Effector CD4-positive, alpha-beta T cell (primary cell): Measurements from ENCODE around the gene FBXO47.
"Not testable (repeated sequence)": the region's sequence is repeated elsewhere in the genome, so short reads cannot be mapped to it uniquely, and the experiment has no call there.

Experiments
- DNase-seq: peaks from one replicate; pipeline ENCODE4 v3.0.0-alpha.2; 2020

The FBXO47 gene

DNA sequence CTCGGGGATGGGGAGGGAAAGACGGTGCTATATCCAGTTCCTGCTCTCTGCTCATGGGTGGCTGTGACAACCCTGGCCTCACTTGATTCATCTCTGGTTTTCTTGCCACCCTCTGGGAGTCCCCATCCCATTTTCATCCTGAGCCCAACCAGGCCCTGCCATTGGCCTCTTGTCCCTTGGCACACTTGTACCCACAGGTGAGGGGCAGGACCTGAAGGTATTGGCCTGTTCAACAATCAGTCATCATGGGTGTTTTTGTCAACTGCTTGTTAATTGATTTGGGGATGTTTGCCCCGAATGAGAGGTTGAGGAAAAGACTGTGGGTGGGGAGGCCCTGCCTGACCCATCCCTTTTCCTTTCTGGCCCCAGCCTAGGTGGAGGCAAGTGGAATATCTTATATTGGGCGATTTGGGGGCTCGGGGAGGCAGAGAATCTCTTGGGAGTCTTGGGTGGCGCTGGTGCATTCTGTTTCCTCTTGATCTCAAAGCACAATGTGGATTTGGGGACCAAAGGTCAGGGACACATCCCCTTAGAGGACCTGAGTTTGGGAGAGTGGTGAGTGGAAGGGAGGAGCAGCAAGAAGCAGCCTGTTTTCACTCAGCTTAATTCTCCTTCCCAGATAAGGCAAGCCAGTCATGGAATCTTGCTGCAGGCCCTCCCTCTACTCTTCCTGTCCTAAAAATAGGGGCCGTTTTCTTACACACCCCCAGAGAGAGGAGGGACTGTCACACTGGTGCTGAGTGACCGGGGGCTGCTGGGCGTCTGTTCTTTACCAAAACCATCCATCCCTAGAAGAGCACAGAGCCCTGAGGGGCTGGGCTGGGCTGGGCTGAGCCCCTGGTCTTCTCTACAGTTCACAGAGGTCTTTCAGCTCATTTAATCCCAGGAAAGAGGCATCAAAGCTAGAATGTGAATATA, 46.6 kb downstream of the FBXO47 start:
- DNase-seq: no peak

- no peak for DNase-seq
Observed at GRCh38 chr17:38919316-38920078, 47.7 kb downstream of the FBXO47 start.

GRCh38 chr17:38918916-38919315, 48.3 kb downstream of the FBXO47 start:
- no peak for DNase-seq

- DNase-seq: no peak
Observed at GRCh38 chr17:38918129-38918913, 48.9 kb downstream of the FBXO47 start.

- DNase-seq: no peak
Observed at GRCh38 chr17:38917259-38917658, 49.9 kb downstream of the FBXO47 start.

DNA sequence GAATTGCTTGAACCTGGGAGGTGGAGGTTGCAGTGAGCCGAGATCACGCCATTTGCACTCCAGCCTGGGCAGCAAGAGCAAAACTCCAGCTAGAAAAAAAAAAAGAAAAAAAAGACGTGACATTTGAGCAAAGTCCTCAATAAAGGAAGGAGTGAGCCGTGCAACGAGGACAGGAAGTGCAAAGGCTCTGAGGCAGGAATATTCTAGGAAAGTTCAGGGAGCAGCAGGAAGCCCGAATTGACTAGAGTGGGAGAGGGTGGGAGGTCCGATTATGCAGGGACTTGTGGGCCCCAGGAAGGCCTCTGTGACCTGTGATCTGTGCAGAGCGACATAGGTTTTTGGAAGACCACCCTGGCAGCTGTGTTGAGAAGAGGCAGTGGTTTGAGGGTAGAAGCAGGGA, 50.4 kb downstream of the FBXO47 start:
- no peak for DNase-seq

- no peak for DNase-seq
Observed at GRCh38 chr17:38915639-38915995, 51.6 kb downstream of the FBXO47 start.

DNA sequence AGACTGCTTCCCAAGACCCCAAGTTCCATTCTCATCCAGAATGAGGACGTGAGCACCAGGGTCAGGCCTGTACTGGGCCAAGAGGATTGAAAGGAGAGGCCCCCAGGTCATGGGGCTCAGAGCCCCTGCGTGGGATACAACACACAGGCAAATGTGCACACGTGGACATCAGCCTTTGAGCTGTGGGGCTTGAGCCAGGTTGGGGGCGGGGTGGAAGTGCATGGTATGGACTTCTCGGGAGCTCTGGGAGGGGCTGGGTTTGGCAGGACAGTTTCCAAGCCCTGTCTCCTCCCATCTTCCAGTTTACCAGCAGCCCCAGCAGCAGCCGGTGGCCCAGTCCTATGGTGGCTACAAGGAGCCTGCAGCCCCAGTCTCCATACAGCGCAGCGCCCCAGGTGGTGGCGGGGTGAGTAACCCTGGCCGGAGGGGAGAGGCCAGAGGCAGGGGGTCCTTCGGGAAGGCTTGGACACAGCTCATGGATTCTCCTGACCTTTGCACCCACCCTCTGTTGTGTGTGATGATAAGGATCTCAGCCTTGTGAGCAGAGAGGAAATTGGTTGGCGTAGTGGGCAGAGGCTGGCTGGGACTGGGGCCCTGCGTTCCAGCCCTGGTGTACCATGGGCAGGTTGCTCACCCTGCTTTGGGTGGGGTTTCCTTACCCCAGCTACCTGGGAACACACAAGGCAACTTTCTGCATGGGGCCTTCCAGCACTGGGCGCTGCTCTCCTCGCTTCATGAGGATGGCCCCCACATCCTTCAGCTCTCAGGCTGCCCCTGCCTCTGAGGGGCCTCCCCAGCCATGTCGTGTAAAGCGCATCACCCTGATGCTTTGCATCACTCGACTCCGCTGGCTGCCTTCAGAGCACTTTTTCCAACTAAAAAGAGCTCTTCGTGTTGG, 52.2 kb downstream of the FBXO47 start:
- no peak for DNase-seq

DNA sequence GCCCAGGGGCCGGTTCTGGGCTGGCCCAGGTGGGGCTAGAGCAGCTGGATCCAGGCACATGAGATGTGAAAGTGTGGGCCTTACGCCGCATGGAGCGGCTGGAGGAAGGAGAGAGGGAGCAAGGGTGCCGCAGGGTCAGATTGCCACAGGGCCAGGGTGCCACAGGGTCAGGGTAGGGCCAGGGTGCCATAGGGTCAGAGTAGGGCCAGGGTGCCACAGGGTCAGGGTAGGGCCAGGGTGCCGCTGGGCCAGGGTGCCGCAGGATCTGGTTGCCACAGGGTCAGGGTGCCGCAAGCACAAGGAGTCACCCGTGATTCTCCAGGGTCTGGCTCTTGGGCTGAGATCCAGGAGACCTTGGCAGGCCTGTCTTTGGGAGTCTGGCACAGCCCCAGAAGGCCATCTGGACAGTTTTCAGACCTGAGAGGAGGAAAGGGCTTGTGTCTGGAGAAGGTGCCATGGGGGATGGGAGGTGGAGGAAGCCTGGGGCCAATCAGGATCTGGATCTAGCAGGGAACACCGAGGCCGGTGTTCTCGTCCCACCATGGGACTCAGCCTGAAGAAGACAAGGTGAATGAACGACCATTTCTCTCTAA, 54.9 kb downstream of the FBXO47 start:
- DNase-seq: no peak

DNA sequence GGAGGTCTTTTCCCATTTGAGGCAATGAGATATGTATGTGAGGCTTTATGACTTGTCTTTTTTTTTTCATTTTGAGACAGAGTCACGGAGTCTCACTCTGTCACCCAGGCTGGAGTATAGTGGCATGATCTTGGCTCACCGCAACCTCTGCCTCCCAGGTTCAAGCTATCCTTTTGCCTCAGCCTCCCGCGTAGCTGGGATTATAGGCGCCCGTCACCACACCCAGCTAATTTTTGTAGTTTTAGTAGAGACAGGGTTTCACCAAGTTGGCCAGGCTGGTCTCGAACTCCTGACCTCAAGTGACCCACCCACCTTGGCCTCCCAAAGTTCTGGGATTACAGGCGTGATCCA, 55.5 kb downstream of the FBXO47 start:
- DNase-seq: not testable (repeated sequence)

DNA sequence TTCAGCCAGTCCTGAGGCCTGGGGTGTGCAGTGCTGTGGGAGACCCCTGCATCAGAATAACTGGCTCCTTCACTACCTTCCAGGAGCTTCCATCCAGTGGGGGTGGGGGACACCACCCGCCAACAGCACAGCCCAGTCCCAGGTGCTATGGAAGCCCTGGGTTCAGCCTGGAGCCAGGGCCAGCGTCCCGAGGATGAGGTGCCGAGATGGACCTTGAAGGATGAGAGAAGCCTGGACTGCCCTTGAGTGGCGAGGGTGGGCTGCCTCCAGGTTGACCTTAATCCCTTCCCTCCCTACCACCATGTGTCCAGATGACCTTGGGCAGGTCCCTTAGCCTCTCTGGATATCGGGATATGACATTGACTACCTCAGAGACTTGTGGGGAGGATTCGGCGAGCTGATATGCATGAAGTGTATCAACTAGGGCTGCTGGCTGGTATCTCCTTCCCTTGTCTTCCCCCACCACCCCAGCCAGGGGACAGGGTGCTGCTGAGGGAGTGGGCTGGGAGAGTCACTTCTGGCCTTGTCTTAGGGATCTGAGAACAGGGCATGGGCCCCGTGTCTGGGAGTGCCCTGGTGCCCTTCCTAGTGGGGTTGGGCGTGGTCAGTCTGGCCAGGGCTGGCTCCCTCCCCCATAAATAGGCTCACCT, 56.0 kb downstream of the FBXO47 start:
- no peak for DNase-seq

GRCh38 chr17:38910325-38910724, 56.9 kb downstream of the FBXO47 start:
- DNase-seq: no peak

GRCh38 chr17:38908676-38909181, 58.5 kb downstream of the FBXO47 start:
- no peak for DNase-seq

- DNase-seq: no peak
Observed at GRCh38 chr17:38907930-38908675, 59.1 kb downstream of the FBXO47 start.

- no peak for DNase-seq
Observed at GRCh38 chr17:38906460-38907228, 60.6 kb downstream of the FBXO47 start.

- no peak for DNase-seq
Observed at GRCh38 chr17:38905375-38905774, 61.8 kb downstream of the FBXO47 start.

DNA sequence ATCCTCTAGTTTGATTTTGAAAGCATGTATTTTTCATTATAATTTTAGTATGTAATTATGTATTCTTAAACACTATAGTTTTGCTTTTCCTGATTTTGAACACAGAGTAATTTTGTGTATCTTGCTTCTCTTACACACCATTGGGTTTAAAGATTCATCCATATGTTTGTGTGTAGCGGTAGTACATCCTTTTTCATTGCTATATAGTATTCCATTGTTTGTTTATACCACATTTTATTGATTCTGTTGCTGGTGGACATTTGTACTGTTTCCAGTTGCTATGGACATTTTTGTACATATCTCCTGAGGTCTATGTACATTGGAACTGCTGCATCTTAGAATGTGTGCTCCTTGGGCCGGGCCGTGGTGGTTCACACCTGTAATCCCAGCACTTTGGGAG, 62.3 kb downstream of the FBXO47 start:
- no peak for DNase-seq

DNA sequence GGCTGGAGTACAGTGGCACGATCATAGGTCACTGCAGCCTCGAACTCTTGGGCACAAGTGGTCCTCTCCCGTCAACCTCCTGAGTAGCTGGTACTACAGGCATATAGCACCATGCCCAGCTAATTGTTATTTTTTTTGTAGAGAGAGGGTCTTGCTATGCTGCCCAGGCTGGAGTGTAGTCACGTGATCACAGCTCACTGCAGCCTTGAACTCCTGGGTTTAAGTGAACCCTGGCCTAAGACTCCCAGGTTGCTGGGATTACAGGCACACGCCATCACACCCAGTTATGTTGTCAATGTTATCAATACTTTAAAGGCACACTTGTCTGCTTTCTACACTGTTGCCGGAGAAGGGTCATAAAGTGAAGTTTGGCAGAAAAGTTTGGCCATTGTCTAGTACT, 63.8 kb downstream of the FBXO47 start:
- no peak for DNase-seq

DNA sequence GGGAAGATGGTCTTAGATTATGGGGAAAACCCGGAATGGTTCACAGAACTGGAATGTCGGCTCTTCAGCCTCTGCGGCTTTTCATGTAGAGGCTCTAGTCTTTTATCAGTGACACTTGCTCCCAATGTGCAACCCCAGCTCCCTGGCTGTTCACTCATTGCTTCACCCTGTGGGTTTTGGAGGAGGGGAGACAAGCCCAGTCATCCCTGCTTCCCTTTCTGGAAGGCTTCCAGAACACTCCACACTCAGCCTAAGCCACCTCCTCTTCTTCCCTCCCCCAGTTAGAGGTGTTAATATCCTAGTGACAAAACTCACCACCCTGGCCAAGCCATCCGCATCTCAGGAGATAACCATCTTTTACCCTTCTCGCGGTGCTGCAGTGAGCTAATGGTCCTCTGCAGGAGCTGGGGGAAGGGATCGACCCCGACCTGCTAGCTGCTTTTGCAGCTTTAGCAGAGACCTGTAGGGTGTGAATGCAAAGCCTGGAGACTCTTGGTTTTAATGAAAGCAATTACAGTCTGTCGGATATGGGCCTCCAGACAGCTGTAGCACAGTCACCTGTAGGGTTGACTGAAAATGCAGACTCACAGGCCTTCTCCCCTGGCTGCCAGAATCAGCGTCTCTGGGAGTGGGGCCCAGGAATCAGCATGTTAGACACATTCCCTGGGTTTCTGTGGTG, 66.1 kb downstream of the FBXO47 start:
- no peak for DNase-seq
